ENCODE data around the gene CLK4.

CLK4 gene

DNA sequence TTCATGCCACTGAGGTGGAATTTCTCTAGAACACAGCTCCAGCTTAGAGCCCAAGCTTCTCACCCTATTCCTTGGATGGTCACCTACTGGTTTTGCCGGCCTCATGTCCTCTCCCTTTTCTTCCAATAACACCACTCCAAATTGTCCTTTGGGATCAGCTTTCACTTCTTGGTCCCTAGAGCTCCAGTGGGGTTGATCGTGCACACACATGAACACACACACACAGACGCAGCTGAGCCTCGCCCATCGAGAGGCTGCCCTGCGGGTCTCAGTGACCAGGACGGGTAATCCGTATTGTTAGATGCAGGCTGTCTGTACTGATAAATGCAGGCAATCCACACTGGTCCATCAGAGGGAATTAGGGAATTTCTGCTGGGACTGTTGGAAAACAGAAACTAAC, 43.6 kb downstream of the CLK4 start:
- DNase-seq, result no peak

- no peak for DNase-seq
These were observed 44.6 kb downstream of the CLK4 start for GRCh38 chr5:178582291-178582690.

DNA sequence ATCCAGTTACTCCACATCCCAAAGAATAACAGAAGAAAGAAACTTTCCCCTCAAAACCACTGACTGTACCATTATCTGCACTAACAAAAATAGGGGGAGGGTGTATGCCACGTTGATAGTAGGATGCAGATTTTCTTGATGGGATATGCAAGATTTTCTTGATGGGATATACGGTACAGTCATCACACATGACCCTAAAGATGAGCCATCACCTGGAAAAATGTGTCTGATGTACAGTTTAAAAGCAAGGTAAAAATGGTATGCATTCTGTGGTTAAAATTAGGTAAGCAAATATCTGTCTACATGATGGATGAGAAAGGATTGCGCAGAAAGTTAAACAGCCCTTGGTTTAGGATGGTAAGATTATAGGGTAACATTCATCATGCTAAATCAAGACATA, 45.2 kb downstream of the CLK4 start:
- no peak for DNase-seq

- no peak for DNase-seq
These were observed 46.4 kb downstream of the CLK4 start for GRCh38 chr5:178580271-178580955.

GRCh38 chr5:178577944-178578343, 48.9 kb downstream of the CLK4 start:
- no peak for DNase-seq

- DNase-seq, result no peak
These were observed 49.4 kb downstream of the CLK4 start for GRCh38 chr5:178577376-178577839.

DNA sequence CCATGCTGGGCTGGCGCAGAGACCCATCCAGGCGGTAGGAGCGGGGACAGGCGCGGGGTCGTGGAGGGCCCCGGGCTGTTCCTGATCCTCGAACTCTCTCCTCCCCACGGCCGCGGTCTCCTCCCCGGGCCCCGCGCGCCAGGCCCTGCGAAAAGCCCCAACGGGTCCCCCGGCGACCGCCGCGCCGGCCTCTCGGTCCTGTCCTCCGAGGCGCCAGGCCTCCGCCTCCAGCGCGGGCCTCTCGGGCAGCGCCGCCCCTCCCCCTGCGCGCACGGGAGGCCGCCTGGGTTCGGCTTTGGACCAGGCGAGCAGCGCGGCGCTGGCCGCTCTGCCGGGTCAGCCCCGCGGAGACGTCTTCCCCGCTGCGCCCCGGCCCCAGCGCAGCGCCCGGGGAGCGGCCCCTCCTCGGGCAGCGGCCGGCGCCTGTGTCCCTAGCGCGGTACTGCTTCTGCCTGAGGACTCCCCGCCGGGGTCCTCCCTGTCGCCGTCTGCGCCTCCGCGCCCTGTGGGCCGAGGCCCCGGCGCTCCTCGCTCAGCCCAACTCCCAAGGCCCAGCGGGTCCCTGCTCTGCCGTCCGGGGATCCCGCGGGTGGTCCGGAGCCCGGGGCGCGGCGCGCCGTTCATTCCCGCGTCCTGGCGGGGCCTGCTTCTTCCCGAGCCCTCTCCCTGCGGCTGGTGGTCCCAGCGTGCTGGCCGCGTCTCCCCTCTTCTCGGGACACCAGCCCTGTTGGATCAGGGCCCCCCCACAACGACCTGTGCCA, 50.1 kb downstream of the CLK4 start:
- DNase-seq, result no peak

- no peak for DNase-seq
These were observed 53.6 kb downstream of the CLK4 start for GRCh38 chr5:178573216-178573615.

DNA sequence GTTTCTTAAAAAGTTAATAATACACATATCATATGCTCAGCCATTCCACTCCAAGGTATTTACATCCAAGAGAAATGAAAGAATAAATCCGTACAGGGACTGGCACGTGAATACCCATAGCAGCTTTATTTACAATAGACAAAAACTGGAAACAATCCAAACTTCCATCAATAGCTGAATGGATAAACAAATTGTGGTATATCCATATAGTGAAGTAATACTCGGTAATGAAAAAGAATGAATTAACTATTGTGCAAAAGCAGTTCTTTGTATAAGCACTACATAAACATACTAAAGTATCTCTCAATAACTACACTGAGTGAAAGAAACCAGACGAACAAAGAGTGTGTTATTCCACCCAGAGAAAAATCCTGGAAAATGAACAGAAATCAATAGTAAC, 54.2 kb downstream of the CLK4 start:
- DNase-seq, result no peak

DNA sequence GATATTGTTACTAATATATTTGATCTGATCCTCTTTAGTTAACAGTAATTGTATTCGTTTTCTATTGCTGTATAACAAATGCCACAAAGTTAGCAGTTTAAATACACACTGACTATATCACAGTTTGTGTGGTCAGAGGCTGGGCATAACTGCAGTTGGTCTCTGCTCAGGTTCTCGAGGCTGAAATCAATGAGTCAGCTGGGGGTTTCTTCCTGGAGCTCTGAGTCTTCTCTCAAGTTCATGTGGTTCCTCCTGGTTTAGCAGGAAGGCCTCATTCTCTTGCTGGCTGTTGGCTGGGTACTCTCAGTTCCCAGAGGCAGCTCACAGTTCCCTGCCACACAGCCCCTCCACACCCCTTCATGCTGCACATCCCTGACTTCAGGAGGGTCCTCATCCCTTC, 57.4 kb downstream of the CLK4 start:
- DNase-seq, result no peak

DNA sequence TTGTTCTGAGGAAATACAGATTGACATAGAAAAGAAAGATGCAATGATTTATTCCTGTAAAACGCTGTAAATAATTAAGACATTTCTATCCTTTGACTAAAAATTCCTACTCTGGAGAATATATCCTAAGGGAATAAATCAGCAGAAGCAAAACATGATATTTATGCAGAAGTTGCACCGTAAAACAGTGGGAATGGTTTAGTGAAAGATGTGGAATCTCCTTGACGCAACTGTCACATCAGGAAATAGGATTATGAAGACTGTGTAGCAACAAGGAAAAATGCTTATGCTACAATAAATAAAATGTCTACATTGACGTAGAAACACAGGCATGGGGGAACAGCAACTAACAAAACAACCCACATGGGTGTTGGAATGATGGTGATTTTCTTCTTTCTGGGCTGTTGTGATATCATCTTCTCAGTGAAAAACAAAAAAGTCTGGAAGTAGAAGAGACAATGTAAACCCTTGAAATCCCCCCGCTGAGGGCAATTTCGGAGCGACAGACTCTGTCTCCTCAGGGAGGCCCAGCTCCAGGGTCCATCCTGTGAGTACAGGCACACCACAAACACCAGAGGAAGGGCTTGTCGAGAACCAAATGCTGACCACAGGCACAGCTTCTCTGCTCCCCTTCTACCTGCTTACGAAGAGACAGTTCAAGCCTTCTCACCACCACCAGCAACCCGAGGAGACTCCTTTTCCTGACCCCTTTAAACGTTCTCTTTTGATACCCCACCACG, 61.9 kb downstream of the CLK4 start:
- DNase-seq, result no peak

DNA sequence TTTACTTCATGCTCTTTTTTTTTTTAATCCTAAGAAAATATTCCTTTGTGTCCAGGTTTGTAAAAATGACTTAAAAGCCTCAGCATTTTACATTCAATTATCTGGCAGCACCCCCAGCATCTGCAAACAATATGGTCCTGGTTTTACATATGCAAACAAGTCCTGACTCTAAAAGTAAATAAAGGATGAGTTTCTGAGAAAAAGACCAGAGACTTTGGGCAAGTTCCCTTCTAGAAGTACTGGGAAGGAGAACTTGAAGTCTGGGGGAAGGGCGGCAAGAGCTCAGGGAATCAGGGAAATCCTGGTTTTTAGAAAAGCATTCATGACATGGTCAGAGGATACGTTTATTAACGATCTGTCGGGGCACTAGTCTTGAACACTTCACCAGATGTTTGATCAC, 62.5 kb downstream of the CLK4 start:
- DNase-seq, result no peak

DNA sequence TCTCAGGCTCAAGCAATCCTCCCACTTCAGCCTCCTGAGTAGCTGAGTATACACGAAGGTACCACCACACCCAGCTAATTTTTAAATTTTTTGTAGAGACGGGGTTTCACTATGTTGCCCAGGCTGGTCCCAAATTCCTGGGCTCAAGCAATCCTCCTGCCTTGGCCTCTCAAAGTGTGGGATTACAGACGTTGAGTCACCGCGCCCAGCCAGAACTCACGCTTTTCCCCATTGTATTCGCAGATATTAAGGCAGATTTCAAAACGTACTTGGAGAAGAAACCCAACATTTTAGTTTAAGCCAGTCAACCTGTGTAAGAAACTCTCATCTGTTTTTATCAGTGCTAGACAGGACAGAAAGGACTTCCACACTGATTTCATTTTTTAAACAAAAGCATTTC, 63.2 kb downstream of the CLK4 start:
- no peak for DNase-seq

DNA sequence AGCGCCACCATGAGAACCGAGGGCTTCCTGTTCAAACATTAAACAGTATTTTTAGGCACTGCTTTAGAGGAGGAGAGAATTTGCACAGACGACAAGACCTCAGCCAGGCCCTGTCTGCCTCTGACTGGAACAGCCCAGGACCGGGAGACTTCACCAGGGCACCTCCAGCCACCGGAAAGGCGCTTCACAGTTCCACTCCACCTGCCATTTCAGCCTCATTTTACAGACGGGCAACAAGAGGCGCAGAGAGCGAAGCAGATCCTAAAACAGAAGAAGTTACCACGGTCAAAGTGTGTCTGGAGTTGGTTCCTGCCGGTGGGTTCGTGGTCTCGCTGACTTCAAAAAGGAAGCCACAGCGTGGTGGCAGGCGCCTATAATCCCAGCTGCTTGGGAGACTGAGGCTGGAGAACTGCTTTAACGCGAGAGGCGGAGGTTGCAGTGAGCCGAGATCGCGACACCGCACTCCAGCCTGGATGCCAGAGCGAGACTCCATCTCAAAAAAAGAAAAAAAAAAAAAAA, 65.0 kb downstream of the CLK4 start:
- DNase-seq, result no peak

DNA sequence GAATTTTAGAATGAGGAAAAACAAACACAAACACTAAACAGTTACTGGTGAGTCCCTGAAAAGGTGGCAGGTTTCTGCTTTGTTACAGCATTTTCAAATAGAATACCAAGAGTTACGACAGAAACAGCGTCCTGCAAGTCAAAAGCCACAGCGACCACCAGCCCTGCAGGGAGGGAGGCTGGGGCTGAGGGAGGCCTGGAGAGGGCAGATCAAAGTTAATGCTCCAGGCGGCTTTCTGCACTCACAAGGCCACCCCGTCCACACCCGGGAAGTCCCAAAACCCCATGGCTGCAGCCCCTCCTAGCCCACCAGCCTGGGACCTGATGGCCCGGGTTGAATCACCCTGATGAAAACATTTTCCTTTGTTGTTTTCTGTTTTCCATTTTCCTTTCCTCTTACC, 65.9 kb downstream of the CLK4 start:
- DNase-seq, result no peak

- no peak for DNase-seq
These were observed 69.4 kb downstream of the CLK4 start for GRCh38 chr5:178557416-178557815.

DNA sequence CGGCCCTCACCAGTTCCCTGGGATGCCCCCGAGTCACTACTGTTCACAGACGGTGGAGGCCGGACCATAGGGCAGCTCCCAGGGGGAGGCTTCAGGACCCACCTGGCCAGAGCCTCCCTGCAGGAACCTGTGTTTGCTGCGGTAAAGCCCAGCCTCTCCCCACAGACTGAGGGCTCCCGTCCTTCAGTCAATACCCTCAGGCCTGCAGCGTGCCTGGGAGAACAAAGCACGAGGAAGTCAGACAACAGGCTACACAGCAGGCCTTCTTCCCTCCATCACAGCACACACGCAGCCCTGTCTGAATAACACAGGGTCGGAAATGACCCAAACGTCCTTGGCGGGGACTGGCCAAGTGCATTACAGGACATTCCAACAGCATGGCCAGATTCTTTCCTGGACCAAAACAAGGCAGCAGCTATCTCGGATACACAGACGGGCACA, 71.1 kb downstream of the CLK4 start:
- DNase-seq, result no peak

DNA sequence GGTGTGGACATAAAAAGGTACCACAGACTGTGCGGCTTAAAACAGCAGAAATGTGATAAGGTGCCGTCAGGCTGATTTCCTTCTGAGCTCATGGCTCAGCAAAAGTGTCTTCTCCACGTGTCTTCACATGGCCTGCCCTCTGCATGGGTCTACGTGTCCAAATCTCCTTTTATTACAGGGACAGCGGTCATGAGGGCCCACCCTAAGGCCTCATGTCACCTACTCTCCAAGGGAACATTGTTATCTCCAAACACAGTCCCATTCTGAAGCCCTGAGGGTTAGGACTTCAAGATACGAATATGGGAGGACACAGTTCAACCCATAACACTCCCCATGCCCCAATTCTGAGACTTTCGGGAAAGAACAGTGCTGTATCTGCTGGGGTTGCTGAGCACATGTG, 71.8 kb downstream of the CLK4 start:
- DNase-seq, result no peak

- DNase-seq, result no peak
These were observed 72.5 kb downstream of the CLK4 start for GRCh38 chr5:178554311-178554710.

GRCh38 chr5:178553517-178553916, 73.3 kb downstream of the CLK4 start:
- no peak for DNase-seq

All from HCEC 1CT (cell line).